ENCODE results near the gene PPM1L.

Gene PPM1L

DNA sequence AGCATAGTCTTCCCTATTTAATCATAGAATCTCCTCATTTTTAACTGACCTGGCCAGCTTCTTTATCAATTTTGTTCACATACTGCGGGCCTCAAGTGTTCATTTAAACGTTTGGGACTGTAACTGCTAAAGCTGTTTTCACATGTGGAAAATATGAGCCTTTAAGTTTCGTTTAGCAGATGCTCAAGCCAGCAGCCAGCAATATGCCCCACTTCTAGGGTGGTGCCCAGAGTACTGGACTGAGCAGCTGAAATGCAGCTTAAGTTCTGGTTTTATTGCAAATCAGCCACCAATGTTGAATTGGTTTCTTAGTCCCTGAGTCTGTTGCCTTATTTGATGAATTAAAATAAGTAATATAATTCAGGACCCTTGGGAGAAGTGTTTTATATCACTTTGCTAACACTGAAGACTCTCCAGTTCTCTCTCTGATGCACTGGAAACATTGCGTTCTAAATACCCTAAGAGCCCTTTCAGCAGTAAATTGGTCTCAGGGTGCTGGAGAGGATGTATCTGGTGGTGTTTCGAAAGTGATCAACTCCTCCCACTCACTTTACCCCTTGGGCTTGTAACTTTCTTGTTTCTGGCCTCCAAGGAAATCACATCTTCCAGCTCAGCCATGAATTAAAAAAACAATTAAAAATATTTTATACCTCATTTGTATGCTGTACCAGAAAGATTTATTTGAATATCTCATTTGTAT is 287.5 kb downstream of the PPM1L start:
- in situ Hi-C loops (cut with HindIII; ENCODE audit: low pct_ligation_motif_present, low pct_unique_long_range_greater_than_20kb, low sequenced_read_pairs), result no loop called here
- no peak for DNase-seq

GRCh38 chr3:161049683-161050248 is 293.7 kb downstream of the PPM1L start:
- in situ Hi-C loops (cut with HindIII; ENCODE audit: low pct_ligation_motif_present, low pct_unique_long_range_greater_than_20kb, low sequenced_read_pairs), result no loop called here
- DNase-seq, result no peak

DNA sequence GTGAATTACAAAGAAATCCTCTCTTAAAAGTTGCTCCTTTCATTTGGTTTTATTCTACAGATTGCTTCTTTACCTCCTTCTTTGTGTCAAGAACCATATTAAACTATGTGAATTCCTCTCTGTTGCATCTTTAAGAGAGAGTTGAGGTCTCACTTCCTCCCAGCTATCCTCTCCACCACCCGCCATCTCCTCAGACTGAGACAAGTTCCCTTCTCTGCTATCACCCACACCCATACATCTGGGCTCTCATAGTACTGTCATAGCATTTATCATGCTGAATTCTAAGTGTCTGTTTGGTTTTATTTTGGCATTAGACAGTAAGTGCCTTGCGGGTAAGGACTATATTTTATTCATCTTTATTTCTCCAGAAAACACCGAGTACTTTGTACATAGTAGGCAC is 294.9 kb downstream of the PPM1L start:
- DNase-seq, result no peak
- in situ Hi-C loops (cut with HindIII; ENCODE audit: low pct_ligation_motif_present, low pct_unique_long_range_greater_than_20kb, low sequenced_read_pairs), result no loop called here

GRCh38 chr3:161051856-161052255 is 295.8 kb downstream of the PPM1L start:
- in situ Hi-C loops (cut with HindIII; ENCODE audit: low pct_ligation_motif_present, low pct_unique_long_range_greater_than_20kb, low sequenced_read_pairs), result no loop called here
- DNase-seq, result no peak

DNA sequence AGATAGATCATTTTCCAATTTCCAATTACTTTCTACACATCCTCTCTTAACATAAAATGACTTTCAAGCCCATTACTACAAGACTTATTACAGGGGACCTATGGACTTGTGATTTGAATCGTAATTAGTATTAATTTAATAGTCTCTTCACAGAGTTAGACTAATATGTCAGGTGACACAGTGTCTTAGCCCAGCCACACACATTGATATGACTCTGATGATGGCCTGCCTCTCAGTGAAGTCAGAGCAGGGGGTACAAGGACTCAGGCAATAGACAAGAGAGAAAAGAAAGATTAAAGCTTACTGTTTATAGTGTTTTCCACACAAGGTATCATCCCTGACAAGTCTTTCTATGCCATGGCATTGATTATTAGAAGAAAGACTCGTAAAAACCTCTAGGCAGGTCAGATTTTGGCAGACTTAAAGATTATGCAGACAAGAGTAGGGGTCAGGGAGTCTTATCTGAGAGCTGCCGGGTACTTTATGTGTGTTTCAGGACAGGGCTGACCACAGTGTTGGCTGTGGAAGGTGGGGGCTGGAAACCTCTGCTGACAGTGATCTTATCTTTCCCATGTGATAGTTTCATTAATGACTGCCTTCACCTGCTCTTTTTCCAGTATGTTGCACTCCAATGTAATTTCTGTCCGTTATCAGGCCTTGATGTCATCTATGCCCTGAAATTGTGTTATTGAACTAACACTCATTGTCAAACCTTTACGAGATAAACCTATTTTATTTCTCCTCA is 299.0 kb downstream of the PPM1L start:
- in situ Hi-C loops (cut with HindIII; ENCODE audit: low pct_ligation_motif_present, low pct_unique_long_range_greater_than_20kb, low sequenced_read_pairs), result no loop called here
- no peak for DNase-seq

GRCh38 chr3:161064413-161064812 is 308.4 kb downstream of the PPM1L start:
- in situ Hi-C loops (cut with HindIII; ENCODE audit: low pct_ligation_motif_present, low pct_unique_long_range_greater_than_20kb, low sequenced_read_pairs), result no loop called here
- DNase-seq, result no peak

DNA sequence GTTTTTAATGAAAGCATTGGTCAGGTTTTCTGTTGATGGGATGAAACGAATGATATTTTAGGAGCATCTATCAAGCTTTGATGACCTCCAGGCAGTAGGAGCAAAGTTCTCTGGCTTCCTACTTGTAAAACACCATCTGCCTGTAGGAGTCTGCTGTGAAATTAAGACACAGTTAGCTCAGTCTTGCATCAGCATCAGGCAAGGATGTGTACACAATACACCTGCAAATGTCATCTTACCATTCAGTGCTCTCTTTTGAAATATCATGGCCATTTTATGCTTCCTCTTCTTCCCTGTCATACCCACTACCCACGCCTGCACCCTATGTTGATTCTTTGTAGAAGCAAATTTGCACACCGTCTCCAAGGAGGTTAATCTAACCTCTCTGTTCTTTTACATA is 310.9 kb downstream of the PPM1L start:
- DNase-seq, result no peak
- in situ Hi-C loops (cut with HindIII; ENCODE audit: low pct_ligation_motif_present, low pct_unique_long_range_greater_than_20kb, low sequenced_read_pairs), result no loop called here

- in situ Hi-C loops (cut with HindIII; ENCODE audit: low pct_ligation_motif_present, low pct_unique_long_range_greater_than_20kb, low sequenced_read_pairs), result no loop called here
- DNase-seq, result no peak
Measured at GRCh38 chr3:161067335-161067734, 311.3 kb downstream of the PPM1L start.

DNA sequence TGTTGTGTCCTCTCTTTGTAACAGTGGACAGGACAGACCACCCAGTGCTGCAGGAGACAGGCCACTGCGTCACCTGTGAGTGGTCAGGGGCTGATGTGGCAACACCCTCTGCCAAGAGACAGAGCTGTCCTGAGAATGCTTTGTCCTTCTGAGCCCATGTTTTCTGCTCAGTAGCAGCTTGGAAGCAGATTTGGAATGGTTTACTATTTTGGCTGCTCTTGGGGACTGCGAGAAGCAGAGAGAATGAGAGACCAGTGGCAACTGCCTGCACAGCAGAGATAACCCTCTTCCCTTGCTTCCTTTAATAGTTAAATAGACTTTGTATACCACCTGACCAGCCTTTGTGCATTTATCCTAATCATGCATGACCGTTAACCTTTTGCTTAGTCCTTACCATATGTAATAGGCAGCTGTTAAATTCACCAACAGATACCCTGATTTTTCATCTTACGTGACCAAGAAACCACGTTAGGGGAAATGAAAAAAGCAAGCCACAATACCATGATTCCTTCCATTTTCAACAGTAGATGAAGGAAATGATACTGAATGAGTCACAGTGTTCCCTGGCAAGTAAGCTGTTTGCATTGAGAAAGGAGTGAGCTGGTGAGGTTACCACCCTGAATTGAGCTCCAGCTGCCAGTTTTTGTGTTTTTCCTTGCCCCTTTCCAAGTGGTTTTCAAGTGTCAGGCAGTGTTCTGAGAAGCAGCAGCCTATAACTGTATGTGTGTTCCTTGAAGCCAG is 313.6 kb downstream of the PPM1L start:
- peak; percentile 5 for DNase-seq
- in situ Hi-C loops (cut with HindIII; ENCODE audit: low pct_ligation_motif_present, low pct_unique_long_range_greater_than_20kb, low sequenced_read_pairs), result no loop called here

DNA sequence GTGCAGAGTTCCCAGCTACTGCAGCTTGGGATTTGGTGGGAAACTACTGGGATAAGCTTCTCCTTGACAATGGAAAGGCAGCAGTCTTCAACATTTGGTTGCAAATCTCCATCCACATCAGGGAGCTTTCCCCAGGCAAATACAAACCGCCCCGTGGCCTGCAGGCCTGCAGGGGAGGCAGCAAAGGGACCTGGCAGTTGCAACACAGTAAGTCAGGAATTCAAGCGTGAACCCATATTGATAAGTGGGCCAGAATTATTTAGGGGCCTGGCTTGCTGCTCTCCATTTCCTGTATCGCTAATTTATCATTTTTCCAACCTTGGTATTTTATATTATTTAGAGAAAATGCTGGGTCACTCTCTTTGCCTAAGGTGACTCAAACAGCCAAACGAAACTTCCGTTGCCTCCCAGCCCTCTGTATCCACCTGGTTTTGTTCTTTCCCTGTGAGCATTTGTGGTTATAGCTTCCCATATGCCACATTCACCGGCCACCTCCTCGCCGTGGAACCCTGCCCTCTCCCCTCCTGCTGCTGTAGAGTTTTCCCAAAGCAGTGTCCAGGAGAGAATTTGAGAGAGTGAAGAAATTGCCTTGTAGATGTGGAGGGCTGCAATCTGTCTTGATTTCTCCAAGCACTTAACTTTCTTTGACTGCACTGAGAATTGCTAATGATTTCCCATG is 314.4 kb downstream of the PPM1L start:
- no peak for DNase-seq
- in situ Hi-C loops (cut with HindIII; ENCODE audit: low pct_ligation_motif_present, low pct_unique_long_range_greater_than_20kb, low sequenced_read_pairs), result no loop called here

GRCh38 chr3:161070980-161071663 is 315.1 kb downstream of the PPM1L start:
- in situ Hi-C loops (cut with HindIII; ENCODE audit: low pct_ligation_motif_present, low pct_unique_long_range_greater_than_20kb, low sequenced_read_pairs), result no loop called here
- DNase-seq, result no peak

GRCh38 chr3:161072211-161072621 is 316.2 kb downstream of the PPM1L start:
- DNase-seq, result no peak
- in situ Hi-C loops (cut with HindIII; ENCODE audit: low pct_ligation_motif_present, low pct_unique_long_range_greater_than_20kb, low sequenced_read_pairs), result no loop called here

- no peak for DNase-seq
- in situ Hi-C loops (cut with HindIII; ENCODE audit: low pct_ligation_motif_present, low pct_unique_long_range_greater_than_20kb, low sequenced_read_pairs), result no loop called here
Measured at GRCh38 chr3:161072751-161073150, 316.7 kb downstream of the PPM1L start.

GRCh38 chr3:161073181-161073580 is 317.1 kb downstream of the PPM1L start:
- no peak for DNase-seq
- in situ Hi-C loops (cut with HindIII; ENCODE audit: low pct_ligation_motif_present, low pct_unique_long_range_greater_than_20kb, low sequenced_read_pairs), result no loop called here

GRCh38 chr3:161081633-161082032 is 325.6 kb downstream of the PPM1L start:
- in situ Hi-C loops (cut with HindIII; ENCODE audit: low pct_ligation_motif_present, low pct_unique_long_range_greater_than_20kb, low sequenced_read_pairs), result no loop called here
- no peak for DNase-seq

DNA sequence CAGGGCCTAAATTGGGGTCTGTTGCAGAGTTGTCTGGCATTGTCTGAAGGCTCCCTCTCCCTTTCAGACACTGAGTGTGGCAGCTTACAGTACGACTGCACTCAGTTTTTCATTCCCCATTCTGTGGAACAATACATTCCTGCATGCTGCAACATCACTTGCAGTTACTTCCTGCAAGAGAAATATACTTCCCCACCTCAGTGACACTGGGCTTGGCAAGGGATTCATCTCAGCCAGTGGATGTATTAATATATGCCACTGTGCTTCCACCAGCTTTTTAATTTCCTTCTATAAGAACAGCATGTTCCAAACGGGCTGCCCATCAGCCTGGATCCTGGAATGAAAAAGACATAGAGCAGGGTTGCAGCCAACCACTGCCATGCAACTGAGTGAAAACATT is 326.0 kb downstream of the PPM1L start:
- in situ Hi-C loops (cut with HindIII; ENCODE audit: low pct_ligation_motif_present, low pct_unique_long_range_greater_than_20kb, low sequenced_read_pairs), result no loop called here
- no peak for DNase-seq

DNA sequence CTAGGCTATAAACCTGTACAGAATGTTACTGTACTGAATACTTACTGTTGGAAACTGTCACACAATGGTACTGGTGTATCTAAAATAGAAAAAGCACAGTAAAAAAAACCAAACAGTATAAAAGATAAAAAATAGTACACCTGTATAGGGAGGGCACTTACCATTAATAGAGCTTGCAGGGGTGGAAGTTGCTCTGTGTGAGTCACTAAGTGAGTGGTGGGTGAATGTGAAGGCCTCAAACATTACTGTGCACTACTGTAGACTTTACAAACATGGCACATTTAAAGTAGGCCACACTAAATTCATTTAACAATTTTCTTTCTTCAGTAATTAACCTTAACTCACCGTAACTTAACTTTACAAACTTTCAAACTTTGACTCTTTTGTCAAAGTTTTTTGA is 327.1 kb downstream of the PPM1L start:
- in situ Hi-C loops (cut with HindIII; ENCODE audit: low pct_ligation_motif_present, low pct_unique_long_range_greater_than_20kb, low sequenced_read_pairs), result no loop called here
- DNase-seq, result no peak

DNA sequence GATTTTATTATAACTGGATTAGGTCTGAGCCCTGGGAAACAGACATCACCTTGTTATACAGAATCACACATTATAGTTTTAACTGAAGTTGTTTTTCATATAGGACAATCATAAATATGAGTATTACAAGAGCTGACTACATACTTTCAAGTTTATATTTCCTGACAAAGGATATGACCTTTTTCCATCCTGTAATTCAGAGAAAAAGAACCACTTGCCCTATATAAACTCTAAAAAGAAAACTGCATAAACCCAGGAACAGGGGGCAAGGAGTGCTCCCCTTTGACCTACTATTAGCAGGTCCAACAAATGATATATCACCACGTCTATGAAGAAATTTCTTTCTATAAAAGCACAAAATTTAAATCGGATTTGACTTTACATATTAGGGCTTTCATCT is 328.2 kb downstream of the PPM1L start:
- in situ Hi-C loops (cut with HindIII; ENCODE audit: low pct_ligation_motif_present, low pct_unique_long_range_greater_than_20kb, low sequenced_read_pairs), result no loop called here

More for the DNA sequence above, 328.2 kb downstream of the PPM1L start:
- no peak for DNase-seq
